Transverse colon (tissue), 4 donors: ENCODE measurements around the gene SPTLC3.

Source experiments
- EP300 ChIP-seq: sonication (generic); formaldehyde crosslinking; IDR thresholded peaks from one replicate; pipeline ENCODE4 v1.6.1; 2017; ENCODE audit warnings: antibody characterized with exemption, low read depth
- POLR2A ChIP-seq: fragments of 450-650 bp; IDR thresholded peaks from one replicate; pipeline ENCODE4 v1.6.1; 2016; ENCODE audit warnings: antibody characterized with exemption, mild to moderate bottlenecking, moderate library complexity
- POLR2AphosphoS5 ChIP-seq, 3 donors: sonication (generic); formaldehyde crosslinking; IDR thresholded peaks; one replicate each; pipeline ENCODE4 v1.6.1; 2016; ENCODE audit warnings: antibody characterized with exemption in 3 of 3
- TF ChIP-seq, protein P1 (sequence below), 5 experiments: fragments of 200-600 bp in 3 of 5; fragments of 450-650 bp in 2 of 5; sonication (generic) in 3 of 5; IDR thresholded peaks; 1 replicate in 2 of 5; 2 replicates in 3 of 5; pipeline ENCODE4 v1.5.1; 2016 to 2017; ENCODE audit warnings: antibody characterized with exemption in 5 of 5, inconsistent platforms in 3 of 5, mild to moderate bottlenecking in 2 of 5, moderate library complexity in 1 of 5

DNA sequence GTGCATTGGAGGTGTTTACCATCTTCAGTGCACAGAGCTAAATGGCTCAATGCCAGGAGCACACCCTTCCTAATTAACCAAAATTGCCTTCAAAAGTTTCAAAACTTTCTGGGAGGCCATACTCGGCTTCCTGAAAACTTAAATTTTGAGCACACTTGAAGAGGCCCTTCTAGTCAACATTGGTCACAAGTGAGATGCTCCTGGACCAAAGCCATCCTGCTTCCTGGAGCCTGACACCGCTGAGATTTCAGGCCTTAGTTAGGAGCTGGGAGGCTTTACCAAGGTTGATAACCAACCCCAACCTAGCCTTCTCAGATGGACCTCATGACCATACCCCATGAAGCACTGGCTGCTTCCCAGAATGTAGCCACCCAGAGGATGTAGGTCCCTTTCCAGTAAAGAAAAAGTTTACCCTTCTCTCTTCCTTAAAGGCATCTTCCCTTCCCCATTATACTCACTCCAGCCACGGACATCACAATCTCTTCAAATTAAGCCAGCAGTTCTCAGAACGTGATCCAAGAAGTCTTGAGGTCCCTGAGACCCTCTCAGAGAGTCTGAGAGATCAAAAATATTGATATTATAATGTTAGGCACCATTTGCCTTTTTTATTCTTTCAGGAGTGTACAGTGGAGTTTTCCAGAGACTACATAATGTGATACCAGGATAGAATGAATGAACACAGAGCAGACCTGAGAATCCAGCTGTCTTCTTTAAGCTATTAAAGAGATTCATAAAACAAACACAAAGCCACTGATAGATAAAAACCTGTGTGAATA, 32.8 kb upstream of the SPTLC3 start:
- TF ChIP-seq, protein P1, sequence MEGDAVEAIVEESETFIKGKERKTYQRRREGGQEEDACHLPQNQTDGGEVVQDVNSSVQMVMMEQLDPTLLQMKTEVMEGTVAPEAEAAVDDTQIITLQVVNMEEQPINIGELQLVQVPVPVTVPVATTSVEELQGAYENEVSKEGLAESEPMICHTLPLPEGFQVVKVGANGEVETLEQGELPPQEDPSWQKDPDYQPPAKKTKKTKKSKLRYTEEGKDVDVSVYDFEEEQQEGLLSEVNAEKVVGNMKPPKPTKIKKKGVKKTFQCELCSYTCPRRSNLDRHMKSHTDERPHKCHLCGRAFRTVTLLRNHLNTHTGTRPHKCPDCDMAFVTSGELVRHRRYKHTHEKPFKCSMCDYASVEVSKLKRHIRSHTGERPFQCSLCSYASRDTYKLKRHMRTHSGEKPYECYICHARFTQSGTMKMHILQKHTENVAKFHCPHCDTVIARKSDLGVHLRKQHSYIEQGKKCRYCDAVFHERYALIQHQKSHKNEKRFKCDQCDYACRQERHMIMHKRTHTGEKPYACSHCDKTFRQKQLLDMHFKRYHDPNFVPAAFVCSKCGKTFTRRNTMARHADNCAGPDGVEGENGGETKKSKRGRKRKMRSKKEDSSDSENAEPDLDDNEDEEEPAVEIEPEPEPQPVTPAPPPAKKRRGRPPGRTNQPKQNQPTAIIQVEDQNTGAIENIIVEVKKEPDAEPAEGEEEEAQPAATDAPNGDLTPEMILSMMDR (IDR thresholded peaks at IDR 0.05), result no peak
- TF ChIP-seq POLR2AphosphoS5 (IDR thresholded peaks at IDR 0.05) (no peak), POLR2A (no peak), EP300 (no peak)
